NB4 (cell line): Measurements from ENCODE around the gene TMEM130.

Source experiments
- POLR2A ChIP-seq: IDR thresholded peaks from 2 replicates; pipeline ENCODE4 v1.6.1; 2011; ENCODE audit warnings: mild to moderate bottlenecking; ENCODE audit not compliant: insufficient read length; ENCODE audit errors: extremely low read depth
- TF ChIP-seq, protein P1 (sequence below): IDR thresholded peaks from one replicate; pipeline ENCODE4 v1.5.1; 2012; ENCODE audit warnings: low read depth, low read length

DNA sequence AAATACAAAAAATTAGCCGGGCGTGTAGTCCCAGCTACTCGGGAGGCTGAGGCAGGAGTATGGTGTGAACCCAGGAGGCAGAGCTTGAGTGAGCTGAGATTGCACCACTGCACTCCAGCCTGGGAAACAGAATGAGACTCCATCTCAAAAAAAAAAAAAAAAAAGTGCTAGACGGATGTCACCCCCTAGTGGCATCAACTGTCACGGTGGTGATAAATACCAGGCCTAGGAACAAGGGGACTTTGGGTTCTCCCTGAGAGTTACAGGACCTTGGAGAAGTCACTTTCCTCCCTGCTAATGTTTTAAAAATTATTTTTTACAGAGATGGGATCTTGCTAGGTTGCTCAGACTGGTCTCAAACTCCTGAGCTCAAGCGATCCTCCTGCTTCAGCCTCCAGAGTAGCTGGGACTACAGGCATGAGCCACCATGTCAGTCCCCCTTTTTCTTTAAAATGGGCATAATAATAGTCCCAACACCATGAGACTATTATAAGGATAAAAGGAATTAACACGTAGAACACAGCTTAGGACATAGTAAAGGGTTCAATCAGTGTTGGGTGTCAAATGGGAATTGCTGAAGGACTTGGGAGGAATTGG is 2.6 kb upstream of the TMEM130 start:
- TF ChIP-seq, protein P1, sequence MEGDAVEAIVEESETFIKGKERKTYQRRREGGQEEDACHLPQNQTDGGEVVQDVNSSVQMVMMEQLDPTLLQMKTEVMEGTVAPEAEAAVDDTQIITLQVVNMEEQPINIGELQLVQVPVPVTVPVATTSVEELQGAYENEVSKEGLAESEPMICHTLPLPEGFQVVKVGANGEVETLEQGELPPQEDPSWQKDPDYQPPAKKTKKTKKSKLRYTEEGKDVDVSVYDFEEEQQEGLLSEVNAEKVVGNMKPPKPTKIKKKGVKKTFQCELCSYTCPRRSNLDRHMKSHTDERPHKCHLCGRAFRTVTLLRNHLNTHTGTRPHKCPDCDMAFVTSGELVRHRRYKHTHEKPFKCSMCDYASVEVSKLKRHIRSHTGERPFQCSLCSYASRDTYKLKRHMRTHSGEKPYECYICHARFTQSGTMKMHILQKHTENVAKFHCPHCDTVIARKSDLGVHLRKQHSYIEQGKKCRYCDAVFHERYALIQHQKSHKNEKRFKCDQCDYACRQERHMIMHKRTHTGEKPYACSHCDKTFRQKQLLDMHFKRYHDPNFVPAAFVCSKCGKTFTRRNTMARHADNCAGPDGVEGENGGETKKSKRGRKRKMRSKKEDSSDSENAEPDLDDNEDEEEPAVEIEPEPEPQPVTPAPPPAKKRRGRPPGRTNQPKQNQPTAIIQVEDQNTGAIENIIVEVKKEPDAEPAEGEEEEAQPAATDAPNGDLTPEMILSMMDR = peak; percentile 61
- no peak for TF ChIP-seq POLR2A
